ENCODE data around the gene PRKN. TPM values are rescaled to one million over a fixed set of nuclear protein-coding genes. Genes with fewer than 3 reads are reported as not detected.

Gene PRKN
- total and polyA plus RNA-seq, 2 donors (not counting 3 experiments of a cell fraction or from before 2014, with no cell fraction given), result 0.06 TPM; not detected in 1

DNA sequence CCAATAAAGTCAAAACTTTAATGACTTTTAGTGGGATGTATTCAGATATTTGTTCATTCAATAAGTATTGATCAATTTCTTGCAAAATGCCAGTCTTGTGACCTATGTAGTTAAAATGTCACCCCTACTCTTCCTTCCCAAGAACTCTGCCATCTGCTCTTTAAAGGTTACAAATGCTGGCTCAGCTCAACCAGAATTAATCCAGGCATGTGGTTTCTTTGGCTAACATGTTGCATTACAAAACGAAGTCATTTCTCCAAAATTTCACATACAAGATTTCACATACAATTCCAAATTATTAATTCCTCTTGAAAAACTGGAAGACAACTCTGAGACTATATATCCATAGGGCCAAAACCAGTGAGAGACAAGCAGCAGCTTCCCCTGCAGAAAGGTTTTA is 395.7 kb downstream of the PRKN start:
- no peak for DNase-seq (ENCODE audit: low read depth, low spot score)
- FAIRE-seq, result no peak
- Histone ChIP-seq H3K27me3 (ENCODE audit: control insufficient read depth in 2 of 2, insufficient read depth in 2 of 2, low read length in 2 of 2) (no peaks in the 10 kb centered on the region), H3K36me3 (ENCODE audit: control insufficient read depth in 2 of 2, extremely low read depth in 1 of 2, insufficient read depth in 2 of 2, low read length in 2 of 2) (no peaks in the 10 kb centered on the region), H3K9me3 (replicated peaks; ENCODE audit: control insufficient read depth, insufficient read depth, low read length) (peaks cover 2% of the 10 kb centered on the region), H3K79me2 (ENCODE audit: control insufficient read depth, insufficient read depth, low read length) (no peaks in the 10 kb centered on the region), H3K4me2 (ENCODE audit: insufficient read depth, low read length) (no peak overlapping the region), H4K20me1 (replicated peaks; ENCODE audit: control insufficient read depth, extremely low read depth, insufficient read depth, low read length) (no peaks in the 10 kb centered on the region), H3K4me3 (replicated peaks in 1 of 3; ENCODE audit: insufficient read depth in 1 of 3, low read depth in 1 of 3, low read length in 3 of 3) (no peak overlapping the region), H3K9me1 (replicated peaks; ENCODE audit: control insufficient read depth, extremely low read depth, insufficient read depth, low read length) (no peaks in the 10 kb centered on the region), H3K4me1 (ENCODE audit: control insufficient read depth, extremely low read depth, insufficient read depth, low read length) (no peaks in the 10 kb centered on the region), H3K27ac (ENCODE audit: insufficient read depth, low read depth, low read length) (no peak overlapping the region), H3K9ac (replicated peaks; ENCODE audit: extremely low read depth, insufficient read depth, low read length) (no peak overlapping the region), H2AFZ (ENCODE audit: low read depth, low read length) (no peak overlapping the region)
- POLR2A ChIA-PET, result no interaction called here
- BruUV-seq (replicated peaks), result no TSS peak
- dilution Hi-C loops (cut with MboI; ENCODE audit: extremely low pct_ligation_motif_present, low sequenced_read_pairs), result no loop called here
- CTCF ChIA-PET, result no interaction called here
- intact Hi-C loops (cut with micrococcal nuclease), result no loop called here
- TF ChIP-seq MYC (IDR thresholded peaks at IDR 0.05; ENCODE audit: low read depth, low read length), result no peak
- no peak for TF ChIP-seq MAX (IDR thresholded peaks at IDR 0.05; ENCODE audit: insufficient read depth, insufficient read length)
- no peak for TF ChIP-seq POLR2AphosphoS5 (IDR thresholded peaks at IDR 0.05; ENCODE audit: insufficient read depth, low read depth, low read length)
- TF ChIP-seq POLR2A (IDR thresholded peaks at IDR 0.05; ENCODE audit: low read depth, low read length), result no peak
- no peak for TF ChIP-seq GATA2 (IDR thresholded peaks at IDR 0.05; ENCODE audit: insufficient read depth, insufficient read length, low read depth, low read length)
- no peak for TF ChIP-seq EZH2 (IDR thresholded peaks at IDR 0.05; ENCODE audit: borderline replicate concordance, low read depth, low read length, severe bottlenecking)
- TF ChIP-seq, protein P1, sequence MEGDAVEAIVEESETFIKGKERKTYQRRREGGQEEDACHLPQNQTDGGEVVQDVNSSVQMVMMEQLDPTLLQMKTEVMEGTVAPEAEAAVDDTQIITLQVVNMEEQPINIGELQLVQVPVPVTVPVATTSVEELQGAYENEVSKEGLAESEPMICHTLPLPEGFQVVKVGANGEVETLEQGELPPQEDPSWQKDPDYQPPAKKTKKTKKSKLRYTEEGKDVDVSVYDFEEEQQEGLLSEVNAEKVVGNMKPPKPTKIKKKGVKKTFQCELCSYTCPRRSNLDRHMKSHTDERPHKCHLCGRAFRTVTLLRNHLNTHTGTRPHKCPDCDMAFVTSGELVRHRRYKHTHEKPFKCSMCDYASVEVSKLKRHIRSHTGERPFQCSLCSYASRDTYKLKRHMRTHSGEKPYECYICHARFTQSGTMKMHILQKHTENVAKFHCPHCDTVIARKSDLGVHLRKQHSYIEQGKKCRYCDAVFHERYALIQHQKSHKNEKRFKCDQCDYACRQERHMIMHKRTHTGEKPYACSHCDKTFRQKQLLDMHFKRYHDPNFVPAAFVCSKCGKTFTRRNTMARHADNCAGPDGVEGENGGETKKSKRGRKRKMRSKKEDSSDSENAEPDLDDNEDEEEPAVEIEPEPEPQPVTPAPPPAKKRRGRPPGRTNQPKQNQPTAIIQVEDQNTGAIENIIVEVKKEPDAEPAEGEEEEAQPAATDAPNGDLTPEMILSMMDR (IDR thresholded peaks at IDR 0.05; ENCODE audit: extremely low read depth in 1 of 2, insufficient read depth in 1 of 2, low read depth in 1 of 2, low read length in 2 of 2), result no peak
- no peak for TF ChIP-seq JUN (IDR thresholded peaks at IDR 0.05; ENCODE audit: borderline replicate concordance, insufficient read depth, insufficient read length, low read depth)
- no peak for TF ChIP-seq FOS (IDR thresholded peaks at IDR 0.05; ENCODE audit: borderline replicate concordance, insufficient read depth, low read length)

Data from endothelial cell of umbilical vein (primary cell).